ENCODE measurements around the gene MPC1.

Gene MPC1

GRCh38 chr6:166318649-166319600 lies 63.8 kb downstream of the MPC1 start:
- no peak for DNase-seq (ENCODE audit: low read depth in 1 of 2, low spot score in 1 of 2)

- no peak for DNase-seq (ENCODE audit: low read depth in 1 of 2, low spot score in 1 of 2)
Measured at GRCh38 chr6:166318227-166318626, 64.5 kb downstream of the MPC1 start.

GRCh38 chr6:166317261-166318212 lies 65.2 kb downstream of the MPC1 start:
- DNase-seq (ENCODE audit: low read depth in 1 of 2, low spot score in 1 of 2): no peak

- DNase-seq (ENCODE audit: low read depth in 1 of 2, low spot score in 1 of 2): no peak
Measured at GRCh38 chr6:166315436-166315835, 67.3 kb downstream of the MPC1 start.

Measured in activated T-helper 1 cell treated with anti-CD3 and anti-CD28 coated beads, Interleukin-2, amount 50 U/mL, for 16 hours (primary cell).